Kidney epithelial cell (primary cell): Measurements from ENCODE around the gene TMEM88. TPM values are rescaled to one million over a fixed set of nuclear protein-coding genes. Genes with fewer than 3 reads are reported as not detected.

Experiments used
- DNase-seq: peaks from one replicate; pipeline ENCODE4 v3.0.0-alpha.2; 2010; ENCODE audit warnings: low read depth
- H3K27me3 ChIP-seq: 2 replicates; pipeline ENCODE4 v1.6.0; 2011; ENCODE audit warnings: low read length; ENCODE audit not compliant: control insufficient read depth, insufficient read depth
- H3K36me3 ChIP-seq: 2 replicates; pipeline ENCODE4 v1.5.1; 2011; ENCODE audit warnings: low read length; ENCODE audit not compliant: control insufficient read depth, insufficient read depth
- H3K4me3 ChIP-seq: 2 replicates; pipeline ENCODE4 v1.5.1; 2011; ENCODE audit warnings: low read depth, mild to moderate bottlenecking, control low read depth, low read length
- total RNA-seq: library from RNA; depleted of rRNA; stranded (reverse); fragments of >200 nt; gene quantifications from 2 replicates; pipeline ENCODE4 v1.2.3, GENCODE V29; 2015
- TF ChIP-seq, protein P1 (sequence below): IDR thresholded peaks from 2 replicates; pipeline ENCODE4 v1.5.1; 2011; ENCODE audit warnings: mild to moderate bottlenecking, moderate library complexity, low read length, control low read depth, inconsistent platforms; ENCODE audit not compliant: insufficient read depth, poor library complexity, severe bottlenecking

The TMEM88 gene
- total RNA-seq, 1 donor from 2014 or later: 4.3 TPM

DNA sequence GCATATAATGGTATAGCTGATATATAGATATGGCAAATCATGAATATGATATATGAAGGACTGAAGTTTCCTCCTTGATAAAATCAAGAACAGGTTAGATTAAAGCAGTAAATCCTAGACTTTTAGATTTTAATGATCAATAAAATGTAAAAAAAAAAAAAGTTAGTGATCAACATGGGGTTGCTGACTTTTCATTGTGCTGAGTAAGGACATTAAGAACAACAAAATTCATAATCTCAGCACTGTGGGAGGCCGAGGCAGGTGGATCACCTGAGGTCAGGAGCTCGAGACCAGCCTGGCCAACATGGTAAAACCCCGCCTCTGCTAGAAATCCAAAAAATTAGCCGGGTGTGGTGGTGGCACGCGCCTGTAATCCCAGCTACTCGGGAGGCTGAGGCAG lies 23.4 kb downstream of the TMEM88 start:
- DNase-seq: no peak
- H3K27me3 ChIP-seq: no peaks in the 10 kb centered on the region
- H3K36me3 ChIP-seq: peaks cover 1% of the 10 kb centered on the region
- TF ChIP-seq, protein P1, sequence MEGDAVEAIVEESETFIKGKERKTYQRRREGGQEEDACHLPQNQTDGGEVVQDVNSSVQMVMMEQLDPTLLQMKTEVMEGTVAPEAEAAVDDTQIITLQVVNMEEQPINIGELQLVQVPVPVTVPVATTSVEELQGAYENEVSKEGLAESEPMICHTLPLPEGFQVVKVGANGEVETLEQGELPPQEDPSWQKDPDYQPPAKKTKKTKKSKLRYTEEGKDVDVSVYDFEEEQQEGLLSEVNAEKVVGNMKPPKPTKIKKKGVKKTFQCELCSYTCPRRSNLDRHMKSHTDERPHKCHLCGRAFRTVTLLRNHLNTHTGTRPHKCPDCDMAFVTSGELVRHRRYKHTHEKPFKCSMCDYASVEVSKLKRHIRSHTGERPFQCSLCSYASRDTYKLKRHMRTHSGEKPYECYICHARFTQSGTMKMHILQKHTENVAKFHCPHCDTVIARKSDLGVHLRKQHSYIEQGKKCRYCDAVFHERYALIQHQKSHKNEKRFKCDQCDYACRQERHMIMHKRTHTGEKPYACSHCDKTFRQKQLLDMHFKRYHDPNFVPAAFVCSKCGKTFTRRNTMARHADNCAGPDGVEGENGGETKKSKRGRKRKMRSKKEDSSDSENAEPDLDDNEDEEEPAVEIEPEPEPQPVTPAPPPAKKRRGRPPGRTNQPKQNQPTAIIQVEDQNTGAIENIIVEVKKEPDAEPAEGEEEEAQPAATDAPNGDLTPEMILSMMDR: no peak
- no peak overlapping the region for H3K4me3 ChIP-seq

DNA sequence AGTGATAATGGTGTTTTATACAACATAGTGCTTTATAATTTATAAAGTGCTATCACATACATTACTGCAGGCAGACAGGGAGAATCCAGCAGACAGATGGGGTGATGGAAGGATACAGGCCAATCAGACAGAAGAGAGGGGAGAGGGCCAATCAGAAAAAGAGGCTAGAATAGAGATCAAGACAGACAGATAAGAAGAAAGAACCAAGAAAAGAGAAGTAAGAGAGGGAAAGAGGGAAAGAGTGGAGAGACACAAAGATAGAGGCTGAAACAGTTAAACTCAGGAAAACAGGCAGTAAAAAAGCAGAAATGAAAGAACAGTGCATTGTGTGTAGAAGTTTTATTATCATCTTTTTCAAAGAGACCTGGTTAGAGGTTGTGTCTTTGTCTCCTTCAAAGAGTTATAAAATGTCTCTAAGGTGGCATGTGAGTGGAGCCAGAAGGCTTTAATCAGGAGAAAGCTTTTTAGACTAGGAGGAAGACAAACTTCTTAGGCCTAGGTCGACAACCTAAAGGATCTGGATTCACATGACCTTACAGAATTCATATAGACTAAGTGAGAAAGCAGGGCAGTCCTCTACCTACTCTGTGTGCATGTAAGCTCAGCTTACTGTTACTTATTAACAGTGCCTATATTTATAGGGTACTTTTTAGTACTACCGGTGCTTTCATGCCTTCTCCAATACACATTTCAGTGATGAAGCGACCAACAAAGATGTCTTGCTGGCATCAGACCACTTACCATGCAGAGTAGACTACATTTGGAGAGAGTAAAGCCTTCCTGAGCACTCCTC lies 25.4 kb downstream of the TMEM88 start:
- TF ChIP-seq, protein P1: no peak
- DNase-seq: no peak
- H3K36me3 ChIP-seq: peaks cover 1% of the 10 kb centered on the region
- no peaks in the 10 kb centered on the region for H3K27me3 ChIP-seq
- H3K4me3 ChIP-seq: no peak overlapping the region

DNA sequence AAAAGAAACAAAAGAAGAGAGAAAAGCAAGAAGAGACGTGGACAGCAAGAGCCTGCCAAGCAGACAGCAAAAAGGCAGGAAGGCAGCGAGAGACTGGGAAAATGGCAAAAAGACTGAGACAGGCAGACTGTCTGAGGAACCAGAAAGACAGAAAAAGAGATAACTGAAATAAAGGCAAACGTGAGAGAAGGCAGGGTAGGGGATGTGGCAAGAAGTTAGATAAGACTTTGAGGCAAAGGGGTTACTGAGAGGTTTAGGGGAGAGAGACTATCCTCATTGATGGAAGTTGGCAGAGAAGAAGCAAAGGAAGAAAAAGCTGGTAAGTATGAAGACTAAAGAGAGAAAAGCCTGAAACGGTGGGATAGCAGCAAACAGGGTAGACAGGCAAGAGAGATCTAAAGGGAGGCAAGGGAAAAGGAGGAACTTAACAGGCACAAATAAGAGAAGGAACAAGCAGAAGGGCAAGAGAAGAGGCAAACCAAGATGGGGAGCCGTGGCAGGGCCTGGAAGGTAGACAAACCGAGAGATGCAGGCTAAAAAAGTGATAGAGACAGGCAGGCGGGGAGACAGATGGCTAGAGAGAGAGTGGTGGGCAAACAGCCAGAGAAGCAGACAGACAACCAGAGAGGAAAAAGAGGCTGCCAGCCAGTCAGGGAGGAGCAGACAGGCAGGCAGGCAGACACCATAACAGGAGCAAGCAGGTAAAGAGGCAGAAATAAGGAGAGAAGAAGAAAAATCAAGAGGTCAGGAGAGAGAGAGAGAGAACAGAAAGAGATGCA lies 26.6 kb downstream of the TMEM88 start:
- DNase-seq: no peak
- TF ChIP-seq, protein P1: no peak
- no peaks in the 10 kb centered on the region for H3K27me3 ChIP-seq
- no peaks in the 10 kb centered on the region for H3K36me3 ChIP-seq
- H3K4me3 ChIP-seq: no peak overlapping the region

DNA sequence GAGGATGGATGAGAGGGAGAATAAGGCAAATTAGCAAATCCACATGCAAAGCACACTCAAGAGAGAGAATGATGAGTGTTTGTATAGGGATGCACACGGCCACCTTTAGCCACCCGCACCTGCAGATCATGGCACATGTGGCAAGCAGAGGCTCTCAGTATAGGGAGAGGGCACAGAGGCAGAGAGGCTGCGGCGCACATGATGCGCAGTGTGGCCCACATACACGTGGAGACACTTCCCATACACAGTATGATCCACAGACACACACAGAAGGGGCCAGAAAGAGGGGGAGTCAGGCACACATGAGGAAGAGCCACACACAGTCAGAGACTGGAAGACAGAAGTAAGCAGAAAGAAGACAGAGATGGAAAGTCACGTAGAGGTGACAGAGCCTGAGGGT lies 27.2 kb downstream of the TMEM88 start:
- Histone ChIP-seq H3K36me3 (no peaks in the 10 kb centered on the region), H3K4me3 (no peak overlapping the region), H3K27me3 (no peaks in the 10 kb centered on the region)
- TF ChIP-seq, protein P1: no peak
- no peak for DNase-seq

DNA sequence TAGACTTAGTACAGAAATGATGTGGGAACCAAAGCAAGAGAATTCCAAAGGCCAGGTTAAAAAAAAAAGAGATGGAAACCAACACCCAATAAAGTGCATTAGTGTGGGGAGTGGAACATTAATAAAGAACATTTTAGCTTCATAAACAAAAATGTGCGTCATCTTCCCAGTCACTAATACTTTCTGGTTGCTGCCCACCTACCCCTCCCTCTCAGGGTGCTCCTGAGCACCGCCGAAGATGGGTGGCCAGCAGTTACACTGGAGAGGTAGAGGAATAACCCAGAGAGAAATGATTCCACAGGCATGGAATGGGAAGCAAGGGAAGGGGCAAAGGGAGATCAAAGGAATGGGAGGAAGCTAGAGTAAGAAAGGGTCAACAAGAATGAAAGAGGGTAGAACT lies 27.8 kb downstream of the TMEM88 start:
- Histone ChIP-seq H3K36me3 (no peaks in the 10 kb centered on the region), H3K27me3 (no peaks in the 10 kb centered on the region), H3K4me3 (no peak overlapping the region)
- DNase-seq: no peak
- TF ChIP-seq, protein P1: no peak
